Eye (tissue), 1 donor: ENCODE measurements around the gene PPP4R3A.
"Not testable (repeated sequence)": the region's sequence is repeated elsewhere in the genome, so short reads cannot be mapped to it uniquely, and the experiment has no call there.

Source experiments
- DNase-seq: peaks from one replicate; pipeline ENCODE4 v3.0.0-alpha.2; 2015

Gene PPP4R3A

DNA sequence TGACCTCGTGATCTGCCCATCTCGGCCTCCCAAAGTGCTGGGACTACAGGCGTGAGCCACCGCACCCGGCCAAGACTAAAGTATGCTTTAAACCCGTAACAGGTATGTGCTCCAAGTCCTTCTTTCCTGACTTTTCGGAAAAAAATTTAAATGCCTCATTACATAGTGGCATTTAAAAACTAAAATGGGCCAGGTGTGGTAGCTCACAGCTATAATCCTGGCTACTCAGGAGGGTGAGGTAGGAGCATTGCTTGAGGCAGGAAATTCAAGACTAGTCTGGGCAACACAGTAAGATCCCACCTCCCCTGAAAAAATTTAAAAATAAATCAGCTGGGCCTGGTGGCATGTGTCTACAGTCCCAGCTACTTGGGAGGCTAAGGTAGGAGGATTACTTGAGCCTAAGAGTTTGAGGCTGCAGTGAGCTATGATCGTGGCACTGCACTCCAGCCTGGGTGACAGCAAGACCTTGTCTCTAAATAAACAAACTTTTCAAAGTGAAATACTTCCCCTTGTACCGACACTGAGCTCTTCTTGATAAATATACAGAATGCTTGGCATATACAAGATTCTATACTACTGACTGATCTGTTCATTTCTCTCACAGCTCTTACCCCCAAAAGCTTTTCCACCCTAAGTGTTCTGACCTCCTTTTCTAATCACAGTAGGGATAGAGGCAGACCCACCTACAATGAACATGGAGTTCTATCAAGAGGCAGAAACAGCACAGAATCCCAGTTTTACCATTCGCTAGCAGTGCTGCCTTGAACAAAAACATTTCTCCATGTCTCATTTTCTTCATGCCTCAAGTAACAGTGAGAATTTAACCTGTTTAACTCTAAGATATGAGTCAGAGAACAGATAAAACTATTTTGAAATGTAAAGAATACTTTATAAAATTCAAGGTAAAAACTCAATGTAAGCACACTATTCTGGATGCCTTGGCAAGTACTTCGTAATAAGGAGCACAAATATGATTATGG lies 7.9 kb downstream of the PPP4R3A start:
- DNase-seq, result no peak

DNA sequence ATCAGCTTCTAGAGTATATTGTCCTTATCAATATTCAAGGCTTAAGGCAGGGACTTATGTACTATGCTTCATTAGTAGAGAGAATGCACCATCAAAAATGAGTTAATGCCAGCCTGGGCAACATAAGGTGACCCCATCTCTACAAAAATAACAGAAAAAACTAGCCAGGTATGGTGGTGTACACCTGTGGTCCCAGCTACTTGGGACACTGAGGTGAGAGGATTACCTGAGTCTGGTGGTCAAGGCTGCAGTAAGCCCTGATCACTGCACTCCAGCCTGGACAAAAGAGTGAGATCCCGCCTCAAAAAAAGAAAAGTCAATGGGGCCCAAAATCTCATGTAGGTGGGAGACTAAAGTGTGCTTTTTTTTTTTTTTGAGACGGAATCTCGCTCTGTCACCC lies 8.8 kb downstream of the PPP4R3A start:
- DNase-seq, result no peak

DNA sequence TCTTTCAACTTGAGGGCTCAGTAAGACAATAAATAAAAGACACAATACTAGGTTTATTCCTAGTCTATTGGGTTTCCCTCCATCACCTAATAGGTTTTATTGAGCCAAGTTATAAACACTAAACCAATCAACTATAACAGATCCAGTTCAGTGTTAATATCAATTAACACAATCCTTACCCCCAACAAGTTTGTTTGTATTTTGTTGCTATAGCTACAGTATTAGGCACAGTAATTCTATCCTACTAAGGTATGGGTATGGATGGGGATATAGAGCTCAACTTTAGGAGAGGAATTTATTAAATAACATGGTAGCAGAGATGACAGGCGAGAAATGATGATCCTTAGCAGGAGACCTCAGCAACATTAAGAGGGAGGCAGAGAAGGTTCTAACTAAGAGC lies 13.3 kb downstream of the PPP4R3A start:
- no peak for DNase-seq

DNA sequence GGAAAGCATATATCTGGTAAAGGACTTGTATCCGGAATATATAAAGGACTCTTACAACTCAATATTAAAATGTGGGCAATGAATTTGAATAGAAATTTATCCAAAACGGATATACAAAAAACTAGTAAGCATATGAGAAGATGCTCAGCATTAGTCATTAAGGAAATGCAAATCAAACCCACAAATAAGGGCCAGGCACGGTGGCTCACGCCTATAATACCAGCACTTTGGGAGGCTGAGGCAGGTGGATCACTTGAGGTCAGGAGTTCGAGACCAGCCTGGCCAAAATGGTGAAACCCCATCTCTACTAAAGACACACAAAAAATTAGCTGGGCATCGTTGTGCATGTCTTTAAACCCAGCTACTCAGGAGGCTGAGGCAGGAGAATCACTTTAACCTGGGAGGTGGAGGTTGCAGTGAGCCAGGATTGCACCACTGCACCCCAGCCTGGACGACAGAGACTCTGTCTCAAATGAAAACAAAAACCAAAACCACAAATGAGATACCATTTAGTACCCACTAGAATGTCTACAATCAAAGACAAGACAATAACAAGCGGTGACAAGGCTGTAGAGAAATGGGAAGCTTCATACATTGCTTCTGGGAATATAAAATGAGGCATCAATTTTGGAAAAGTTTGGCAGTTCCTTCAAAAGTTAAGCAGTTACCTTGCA lies 15.6 kb downstream of the PPP4R3A start:
- DNase-seq, result not testable (repeated sequence)

DNA sequence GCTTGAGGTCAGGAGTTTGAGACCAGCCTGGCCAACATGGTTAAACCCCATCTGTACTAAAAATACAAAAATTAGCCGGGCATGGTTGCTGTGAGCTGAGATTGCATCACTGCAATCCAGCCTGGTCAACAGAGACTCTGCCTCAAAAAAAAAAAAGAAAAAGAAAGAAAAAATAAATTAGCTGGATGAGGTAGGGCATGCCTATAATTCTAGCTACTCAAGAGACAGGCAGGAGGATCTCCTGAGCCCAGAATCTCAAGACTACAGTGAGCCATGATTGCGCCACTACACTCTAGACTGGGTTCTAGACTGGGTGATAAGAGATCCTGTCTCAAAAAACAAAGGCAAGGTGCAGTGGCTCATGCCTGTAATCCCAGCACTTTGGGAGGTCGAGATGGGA lies 16.9 kb downstream of the PPP4R3A start:
- no peak for DNase-seq

DNA sequence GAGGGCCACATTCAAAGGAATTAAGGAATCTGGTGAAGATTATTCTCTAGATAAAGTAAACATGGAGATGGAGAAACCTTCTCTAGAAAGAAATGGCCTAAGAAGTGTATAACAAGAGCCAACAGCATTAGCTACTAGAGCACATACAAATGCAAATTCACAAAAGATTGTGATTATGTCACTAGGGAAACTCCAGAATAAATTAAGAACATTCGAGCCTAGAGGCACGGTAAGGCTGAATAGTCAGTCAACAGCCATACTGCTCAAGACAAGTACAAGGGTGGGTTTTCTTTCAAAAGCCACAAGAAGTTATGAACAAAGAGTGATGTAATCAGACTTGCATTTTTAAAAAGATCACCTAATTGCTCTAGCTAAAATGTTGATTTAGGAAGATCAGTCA lies 25.4 kb downstream of the PPP4R3A start:
- DNase-seq, result no peak

DNA sequence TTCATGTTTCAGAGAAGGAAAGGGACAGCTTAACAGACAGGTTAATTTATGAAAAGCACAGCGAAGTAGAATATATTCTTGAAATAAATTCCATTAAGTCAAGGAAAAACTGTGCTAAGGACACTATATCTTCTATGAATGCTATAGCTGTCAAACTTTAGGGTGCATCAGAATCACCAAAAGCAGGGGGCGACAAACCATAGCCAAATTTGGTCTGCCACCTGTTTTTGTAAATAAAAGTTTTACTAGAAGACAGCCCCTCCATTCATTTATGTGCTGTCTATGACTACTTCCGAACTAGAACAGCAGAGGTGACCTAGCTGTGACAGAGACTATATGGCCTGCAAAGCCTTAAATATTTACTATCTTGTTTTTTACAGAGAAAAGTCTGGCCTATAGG lies 25.9 kb downstream of the PPP4R3A start:
- no peak for DNase-seq

DNA sequence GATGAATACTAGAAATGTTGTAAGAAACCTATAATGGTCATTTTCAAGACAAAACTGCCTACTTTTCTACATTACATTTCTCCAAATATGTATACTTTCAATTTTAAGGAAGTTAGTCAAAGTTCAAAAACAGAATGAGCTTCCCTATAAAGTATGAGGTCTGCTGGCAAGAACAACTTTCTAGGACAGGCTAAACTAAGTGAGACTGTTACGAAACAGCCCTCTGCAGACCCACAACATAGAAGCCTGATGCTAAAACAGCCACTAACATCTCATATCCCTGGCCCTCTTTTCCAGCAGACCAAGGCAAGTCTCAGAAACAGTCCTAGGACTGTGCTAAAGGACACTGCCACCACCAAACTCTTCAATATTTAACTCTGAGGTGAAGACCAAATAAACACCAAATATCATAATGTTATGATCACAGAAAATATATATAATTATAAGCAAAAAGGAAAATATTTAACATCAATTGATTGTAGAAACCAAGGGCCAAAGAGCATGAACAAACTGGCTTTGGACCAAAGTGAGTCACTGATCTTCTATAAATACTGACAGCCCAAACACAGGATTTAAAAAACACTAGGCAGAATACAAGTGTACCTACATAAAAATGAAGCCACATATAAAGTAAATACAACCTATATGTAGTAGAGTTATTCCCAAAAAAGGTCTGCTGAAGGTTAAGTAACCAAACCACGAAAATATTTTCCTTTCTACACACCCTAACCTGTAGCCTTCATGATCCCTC lies 27.7 kb downstream of the PPP4R3A start:
- no peak for DNase-seq

DNA sequence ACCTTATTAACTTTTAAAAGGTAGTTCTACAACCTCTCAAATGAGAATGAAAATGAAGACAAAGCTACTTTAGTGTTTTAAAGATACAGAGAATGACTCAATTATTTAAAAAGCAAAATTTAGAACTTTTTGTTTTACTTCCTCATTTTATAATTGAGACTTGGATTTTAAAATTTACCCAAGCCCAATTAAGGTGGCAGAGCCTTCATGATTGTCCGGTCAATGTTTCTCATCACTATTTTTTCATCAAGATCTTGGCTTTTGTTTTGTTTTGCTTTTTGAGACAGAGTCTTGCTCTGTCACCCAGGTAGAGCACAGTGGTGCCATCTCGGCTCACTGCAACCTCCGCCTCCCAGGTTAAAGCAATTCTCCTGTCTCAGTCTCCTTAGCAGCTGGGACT lies 32.7 kb downstream of the PPP4R3A start:
- DNase-seq, result no peak

DNA sequence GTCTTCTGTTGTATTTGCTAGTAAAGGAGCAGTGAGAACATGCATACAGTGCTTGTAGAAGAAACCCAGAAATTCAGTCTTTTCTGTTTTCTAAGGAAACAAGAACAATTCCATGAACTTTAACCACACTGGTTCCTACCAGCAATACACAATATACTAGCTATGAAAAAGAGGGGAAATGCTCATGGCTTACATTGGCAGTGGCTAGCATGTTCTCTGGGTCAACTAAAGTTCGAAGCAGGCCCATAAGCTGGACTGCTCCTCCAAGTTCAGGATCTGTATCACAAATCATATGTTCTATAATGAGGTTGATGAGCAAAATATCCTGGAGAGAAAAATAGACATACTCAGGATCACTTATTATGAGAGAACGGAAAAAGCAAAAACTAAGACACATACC lies 37.1 kb downstream of the PPP4R3A start:
- DNase-seq, result no peak

DNA sequence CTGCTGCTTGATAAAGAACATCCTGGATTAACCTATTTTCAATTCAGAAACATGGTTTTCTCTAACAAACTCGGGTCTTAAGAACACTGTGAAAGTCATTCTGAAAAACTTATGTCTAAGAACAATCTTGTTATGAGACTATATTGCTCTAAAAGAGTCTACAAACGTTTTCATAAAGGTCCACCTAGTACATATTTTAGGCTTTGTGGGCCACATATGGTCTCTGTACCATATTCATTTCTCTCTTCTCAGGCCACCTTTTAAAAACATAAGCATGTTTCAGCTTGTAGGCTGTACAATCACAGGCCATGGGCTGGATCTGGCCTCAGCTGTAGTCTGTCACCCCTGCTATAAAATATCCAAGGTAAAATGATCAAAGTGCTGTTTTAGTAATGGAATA lies 39.9 kb downstream of the PPP4R3A start:
- no peak for DNase-seq

DNA sequence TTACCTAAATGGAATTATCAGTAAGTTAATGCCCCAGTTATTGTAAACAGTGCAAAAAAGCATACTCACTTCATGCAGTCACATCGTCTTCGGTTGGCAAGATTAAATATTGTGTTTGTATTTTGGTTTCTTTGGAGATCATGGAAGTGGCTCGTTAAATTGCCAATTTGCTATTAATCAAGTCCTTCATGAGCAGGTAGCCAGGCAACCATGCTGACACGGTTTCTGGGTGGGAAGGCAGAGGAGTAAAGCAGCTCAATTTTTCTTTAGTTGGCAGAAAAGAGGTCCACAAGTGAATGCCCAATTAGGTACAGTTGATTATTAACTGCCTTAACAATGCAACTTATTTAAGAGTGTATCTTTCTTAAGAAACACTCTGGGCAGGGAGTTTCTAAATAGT lies 43.9 kb downstream of the PPP4R3A start:
- peak; percentile 47 for DNase-seq

DNA sequence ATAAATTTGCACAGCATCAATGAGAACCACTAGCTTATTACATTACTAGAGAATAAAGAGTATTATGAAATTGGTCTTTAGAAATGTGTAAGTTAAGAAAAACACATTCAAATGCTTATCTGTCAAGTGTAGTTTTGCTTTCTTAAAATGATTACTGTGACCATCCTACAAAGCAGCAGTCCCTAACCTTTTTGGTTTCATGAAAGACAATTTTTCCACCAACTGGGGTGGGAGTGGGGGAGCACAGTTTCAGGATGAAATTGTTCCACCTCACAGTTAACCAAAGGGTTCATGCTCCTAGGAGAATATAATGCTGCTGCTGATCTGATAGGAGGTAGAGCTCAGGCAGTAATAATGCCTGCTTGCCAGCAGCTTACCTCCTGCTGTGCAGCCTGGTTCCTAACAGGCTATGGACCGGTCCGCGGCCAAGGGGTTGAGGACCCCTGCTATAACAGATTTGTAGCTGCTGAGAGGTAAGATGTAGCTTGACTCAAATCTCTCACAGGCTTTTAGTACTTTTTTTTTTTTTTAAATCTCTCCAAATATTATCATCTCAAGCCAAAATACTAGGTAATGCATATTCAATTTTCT lies 45.4 kb downstream of the PPP4R3A start:
- DNase-seq, result peak; percentile 52

DNA sequence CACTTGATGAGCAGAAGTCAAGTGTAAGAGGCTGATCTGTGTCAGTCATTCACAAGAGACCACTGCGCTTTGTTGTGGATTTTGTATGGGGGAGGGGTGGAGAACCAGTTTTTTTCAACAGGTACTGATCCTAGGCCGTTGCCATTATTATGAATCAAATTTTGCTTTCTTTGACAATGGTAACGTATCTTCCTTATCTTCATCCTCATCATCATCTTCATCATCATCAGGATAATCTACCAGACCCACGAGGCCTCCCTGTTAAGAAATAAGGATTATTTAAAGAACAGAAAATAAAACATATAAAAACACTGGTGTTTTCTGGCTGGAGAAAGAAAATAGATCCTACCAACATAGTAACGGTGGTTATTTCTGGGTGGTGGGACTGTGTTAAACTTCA lies 51.5 kb downstream of the PPP4R3A start:
- DNase-seq, result no peak

DNA sequence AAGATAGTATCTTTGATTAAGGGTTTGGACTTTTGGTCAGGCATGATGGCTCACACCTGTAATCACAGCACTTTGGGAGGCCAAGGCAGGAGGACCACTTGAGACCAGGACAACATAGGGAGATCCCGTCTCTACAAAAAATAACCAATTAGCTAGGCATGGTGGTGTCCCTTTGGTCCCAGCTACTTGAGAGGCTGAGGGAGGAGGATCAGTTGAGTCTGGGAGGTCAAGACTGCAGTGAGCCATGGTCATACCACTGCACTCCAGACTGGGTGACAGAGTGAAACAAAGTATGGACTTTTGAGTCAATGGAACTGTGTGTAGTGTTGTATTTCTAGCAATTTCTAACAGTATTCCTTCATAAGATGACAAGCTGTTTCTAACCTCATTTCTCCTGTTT lies 53.8 kb downstream of the PPP4R3A start:
- no peak for DNase-seq

DNA sequence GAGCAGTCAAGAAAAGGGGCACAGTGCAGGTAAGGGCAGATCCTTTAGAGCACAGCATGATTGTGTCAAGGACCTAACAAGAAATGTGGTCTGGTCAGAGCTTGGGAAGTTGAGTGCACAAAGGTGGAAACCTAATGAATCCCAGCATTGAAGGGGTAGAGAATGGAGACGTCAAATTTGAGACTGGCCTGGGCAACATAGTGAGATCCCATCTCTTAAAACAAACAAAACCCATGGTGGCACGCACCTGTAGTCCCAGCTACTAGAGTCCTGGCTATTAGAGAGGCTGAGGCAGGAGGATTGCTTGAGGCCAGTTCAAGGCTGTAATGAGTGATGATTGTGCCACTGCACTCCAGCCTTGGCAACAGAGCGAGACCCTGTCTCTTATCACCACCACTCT lies 55.5 kb downstream of the PPP4R3A start:
- DNase-seq, result no peak

DNA sequence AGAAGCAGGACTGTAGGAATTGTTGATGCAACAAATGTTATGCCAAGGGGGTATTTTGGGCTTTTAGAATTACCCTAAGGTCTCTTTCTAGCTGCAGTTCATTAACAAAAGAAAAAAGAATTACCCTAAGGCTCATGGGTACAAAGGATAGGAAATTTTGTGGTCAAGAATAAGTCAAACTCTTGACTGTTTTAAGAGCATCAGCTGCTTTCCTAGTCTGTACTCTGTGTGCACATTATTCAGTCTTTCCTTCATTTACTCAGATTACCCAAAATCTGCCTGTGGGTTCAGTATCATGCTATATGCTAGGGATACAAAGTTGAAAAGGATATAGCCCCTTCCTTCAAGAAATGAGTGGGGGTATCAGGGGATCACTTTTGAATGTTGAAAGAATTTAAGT lies 56.0 kb downstream of the PPP4R3A start:
- no peak for DNase-seq

DNA sequence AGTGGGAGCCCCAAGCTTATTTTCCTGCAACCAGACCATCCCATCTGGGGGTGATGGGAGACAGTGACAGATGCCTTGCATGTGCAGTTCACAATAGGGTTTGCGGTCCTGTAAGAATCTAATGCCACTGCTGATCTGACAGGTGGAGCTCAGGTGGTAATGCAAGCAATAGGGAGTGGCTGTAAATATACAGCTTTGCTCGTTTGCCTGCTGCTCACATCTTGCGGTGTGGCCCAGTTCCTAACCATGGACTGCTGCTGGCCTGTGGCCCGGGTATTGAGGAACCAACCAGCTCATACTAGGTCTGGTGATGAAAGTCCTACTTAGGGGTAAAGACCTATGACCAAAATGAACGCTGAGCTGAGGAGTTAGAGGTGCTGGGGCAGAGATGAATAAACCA lies 56.4 kb downstream of the PPP4R3A start:
- no peak for DNase-seq

DNA sequence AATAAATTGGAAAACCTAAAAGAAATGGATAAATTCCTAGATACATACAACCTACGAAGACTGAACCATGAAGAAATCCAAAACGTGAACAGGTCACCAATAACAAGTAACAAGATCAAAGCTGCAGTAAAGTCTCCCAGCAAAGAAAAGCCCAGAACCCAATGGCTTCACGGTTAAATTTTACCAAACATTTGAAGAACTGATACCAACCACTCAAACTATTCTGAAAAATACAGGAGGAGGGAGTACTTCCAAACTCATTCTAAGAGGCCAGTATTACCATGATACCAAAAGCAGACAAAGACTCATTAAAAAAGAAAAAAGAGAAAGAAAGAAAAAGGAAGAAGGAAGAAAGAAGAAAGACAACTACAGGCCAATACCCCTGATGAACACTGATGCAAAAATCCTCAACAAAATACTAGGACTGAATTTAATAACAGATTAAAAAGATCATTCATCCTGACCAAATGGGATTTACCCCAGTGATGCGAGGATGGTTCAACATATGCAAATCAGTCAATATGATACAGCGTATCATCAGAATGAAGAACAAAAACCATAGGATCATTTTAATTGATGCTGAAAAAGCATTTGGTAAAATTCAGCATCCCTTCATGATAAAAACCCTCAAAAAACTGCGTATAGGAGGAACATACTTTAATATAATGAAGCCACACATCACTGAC lies 65.6 kb downstream of the PPP4R3A start:
- no peak for DNase-seq

DNA sequence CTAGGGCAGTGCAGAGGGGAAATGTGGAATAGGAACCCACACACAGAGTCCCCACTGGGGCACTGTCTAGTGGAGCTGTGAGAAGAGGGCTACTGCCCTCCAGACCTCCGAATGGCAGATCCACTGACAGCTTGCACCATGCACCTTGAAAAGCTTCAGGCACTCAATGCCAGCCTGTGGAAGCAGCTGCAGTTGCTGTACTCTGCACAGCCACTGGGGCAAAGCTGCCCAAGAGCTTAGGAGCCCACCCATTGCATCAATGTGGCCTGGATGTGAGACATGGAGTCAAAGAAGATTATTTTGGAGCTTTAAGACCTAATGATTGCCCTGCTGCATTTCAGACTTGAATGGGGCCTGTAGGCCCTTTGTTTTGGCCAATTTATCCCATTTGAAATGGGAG lies 70.8 kb downstream of the PPP4R3A start:
- no peak for DNase-seq

DNA sequence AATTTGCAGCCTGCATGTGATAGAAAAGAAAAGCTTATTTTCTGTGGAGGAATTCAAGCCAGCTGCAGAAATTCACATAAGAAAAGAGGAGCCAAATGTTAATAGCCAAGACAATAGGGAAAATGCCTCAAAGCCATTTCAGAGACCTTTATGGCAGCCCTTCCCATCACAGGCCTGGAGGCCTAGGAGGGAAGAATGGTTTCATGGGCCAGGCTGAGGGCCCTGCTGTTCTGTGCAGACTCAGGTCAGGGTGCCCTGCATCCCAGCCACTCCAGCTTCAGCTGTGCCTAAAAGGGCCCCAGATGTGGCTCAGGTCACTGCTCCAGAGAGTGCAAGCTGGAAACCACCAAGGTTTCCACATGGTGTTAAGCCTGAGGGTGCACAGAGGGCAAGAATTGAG lies 71.3 kb downstream of the PPP4R3A start:
- DNase-seq, result no peak

DNA sequence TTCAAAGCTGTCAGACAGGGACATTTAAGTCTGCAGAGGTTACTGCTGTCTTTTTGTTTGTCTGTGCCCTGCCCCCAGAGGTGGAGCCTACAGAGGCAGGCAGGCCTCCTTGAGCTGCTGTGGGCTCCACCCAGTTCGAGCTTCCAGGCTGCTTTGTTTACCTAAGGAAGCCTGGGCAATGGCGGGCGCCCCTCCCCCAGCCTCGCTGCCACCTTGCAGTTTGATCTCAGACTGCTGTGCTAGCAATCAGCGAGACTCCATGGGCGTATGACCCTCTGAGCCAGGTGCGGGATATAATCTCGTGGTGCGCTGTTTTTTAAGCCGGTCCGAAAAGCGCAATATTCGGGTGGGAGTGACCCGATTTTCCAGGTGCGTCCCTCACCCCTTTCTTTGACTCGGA lies 73.8 kb downstream of the PPP4R3A start:
- DNase-seq, result not testable (repeated sequence)

DNA sequence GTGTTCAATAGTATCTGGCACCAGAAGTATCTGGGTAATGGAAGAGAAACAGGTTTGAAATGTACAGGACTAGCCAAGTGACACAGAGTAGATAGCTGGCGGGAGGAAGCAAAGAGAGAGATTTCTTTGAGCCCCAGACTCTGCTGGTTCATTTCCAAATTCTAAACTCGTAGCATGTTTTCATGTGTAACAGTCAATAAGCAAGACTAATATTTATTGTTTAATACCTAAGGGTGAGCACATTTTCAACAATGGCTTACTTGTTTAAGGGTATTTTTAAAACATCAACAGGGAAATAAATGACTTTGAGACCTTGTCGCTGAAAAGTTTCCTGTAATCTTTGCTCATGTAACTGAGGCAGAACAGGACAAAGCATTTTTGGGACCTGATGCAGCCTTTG lies 80.7 kb downstream of the PPP4R3A start:
- no peak for DNase-seq
